Measurements from ENCODE around the gene RAD51B.

The RAD51B gene

GRCh38 chr14:68331426-68331825 is 511.8 kb downstream of the RAD51B start:
- TF ChIP-seq CTCF (conservative IDR thresholded peaks at IDR 0.05) (no peak), ZFX (IDR thresholded peaks at IDR 0.05) (no peak)
- no peak overlapping the region for H3K27ac ChIP-seq

GRCh38 chr14:68331991-68332390 is 512.4 kb downstream of the RAD51B start:
- TF ChIP-seq CTCF (conservative IDR thresholded peaks at IDR 0.05) (no peak), ZFX (IDR thresholded peaks at IDR 0.05) (no peak)

GRCh38 chr14:68333262-68333661 is 513.7 kb downstream of the RAD51B start:
- H3K27ac ChIP-seq = no peak overlapping the region
- TF ChIP-seq CTCF (conservative IDR thresholded peaks at IDR 0.05) (no peak), ZFX (IDR thresholded peaks at IDR 0.05) (no peak)

More at GRCh38 chr14:68331991-68332390, 512.4 kb downstream of the RAD51B start:
- H3K27ac ChIP-seq = no peak overlapping the region

- no peak overlapping the region for H3K27ac ChIP-seq
- TF ChIP-seq CTCF (conservative IDR thresholded peaks at IDR 0.05) (no peak), ZFX (IDR thresholded peaks at IDR 0.05) (no peak)
Measured at GRCh38 chr14:68335312-68335711, 515.7 kb downstream of the RAD51B start.

GRCh38 chr14:68336165-68336564 is 516.6 kb downstream of the RAD51B start:
- TF ChIP-seq ZFX (IDR thresholded peaks at IDR 0.05) (no peak), CTCF (conservative IDR thresholded peaks at IDR 0.05) (no peak)
- H3K27ac ChIP-seq = no peak overlapping the region

GRCh38 chr14:68337279-68337678 is 517.7 kb downstream of the RAD51B start:
- H3K27ac ChIP-seq = no peak overlapping the region
- TF ChIP-seq ZFX (IDR thresholded peaks at IDR 0.05) = no peak
- TF ChIP-seq CTCF (conservative IDR thresholded peaks at IDR 0.05) = no peak

GRCh38 chr14:68340262-68340661 is 520.7 kb downstream of the RAD51B start:
- TF ChIP-seq ZFX (IDR thresholded peaks at IDR 0.05) (no peak), CTCF (conservative IDR thresholded peaks at IDR 0.05) (no peak)
- no peak overlapping the region for H3K27ac ChIP-seq

Data from C4-2B (cell line).